Measurements from ENCODE around the gene CSNK1D.
A peak's percentile ranks its signal among the peaks of the same experiment; 100 is the strongest.

CSNK1D gene

DNA sequence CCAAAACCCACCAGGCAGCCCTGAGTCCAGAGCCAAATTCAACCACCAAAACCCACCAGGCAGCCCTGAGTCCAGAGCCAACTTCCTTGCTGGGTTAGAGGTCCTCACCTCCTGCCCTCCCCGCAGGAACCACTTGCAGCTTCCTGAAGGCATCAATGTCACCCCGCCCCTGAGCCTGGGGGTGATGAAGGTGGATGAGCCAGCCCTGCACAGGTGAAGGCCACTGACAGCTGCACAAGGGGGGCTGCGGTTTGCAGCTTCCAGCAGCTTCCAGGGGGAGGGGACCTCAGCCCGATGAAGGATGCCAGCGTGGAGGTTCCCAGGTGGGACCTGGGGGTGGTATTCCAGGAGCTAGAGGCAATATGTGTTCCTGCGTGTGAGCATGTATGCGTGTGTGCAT, 7.6 kb upstream of the CSNK1D start:
- Histone ChIP-seq H3K36me3 (ENCODE audit: control insufficient read depth in 2 of 2, insufficient read depth in 2 of 2, low read length in 2 of 2) (no peaks in the 10 kb centered on the region), H3K4me1 (ENCODE audit: control insufficient read depth in 2 of 2, insufficient read depth in 2 of 2, low read length in 2 of 2) (peaks cover 20 to 27% of the 10 kb centered on the region in 2 donors), H3K27ac (ENCODE audit: low read depth in 2 of 2, low read length in 2 of 2) (no peak overlapping the region), H3K9ac (ENCODE audit: low read depth in 1 of 2, low read length in 2 of 2) (no peak overlapping the region), H3K9me3 (ENCODE audit: control insufficient read depth in 2 of 2, low read length in 2 of 2) (no peaks in the 10 kb centered on the region), H3K27me3 (ENCODE audit: control insufficient read depth in 2 of 2, insufficient read depth in 2 of 2, low read length in 2 of 2) (no peaks in the 10 kb centered on the region), H3K4me3 (ENCODE audit: low read length in 2 of 2) (no peak overlapping the region)

DNA sequence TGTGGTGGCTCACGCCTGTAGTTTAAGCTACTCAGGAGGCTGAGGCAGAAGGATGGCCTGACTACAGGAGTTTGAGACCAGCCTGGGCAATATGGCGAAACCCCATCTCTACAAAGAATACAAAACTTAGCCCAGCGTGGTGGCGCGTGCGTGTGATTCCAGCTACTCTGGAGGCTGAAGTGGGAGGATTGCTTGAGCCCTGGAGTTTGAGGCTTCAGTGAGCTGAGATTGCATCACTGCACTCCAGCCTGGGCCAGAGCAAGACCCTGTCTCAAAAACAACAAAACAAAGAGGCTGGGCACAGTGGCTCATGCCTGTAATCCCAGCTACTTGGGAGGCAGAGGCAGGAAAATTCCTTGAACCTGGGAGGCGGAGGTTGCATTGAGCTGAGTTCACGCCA, 7.0 kb upstream of the CSNK1D start:
- H3K4me3 ChIP-seq (ENCODE audit: low read length in 2 of 2), result no peak overlapping the region
- no peaks in the 10 kb centered on the region for H3K36me3 ChIP-seq (ENCODE audit: control insufficient read depth in 2 of 2, insufficient read depth in 2 of 2, low read length in 2 of 2)
- no peak overlapping the region for H3K9ac ChIP-seq (ENCODE audit: low read depth in 1 of 2, low read length in 2 of 2)
- H3K9me3 ChIP-seq (ENCODE audit: control insufficient read depth in 2 of 2, low read length in 2 of 2), result no peaks in the 10 kb centered on the region
- no peak overlapping the region for H3K27ac ChIP-seq (ENCODE audit: low read depth in 2 of 2, low read length in 2 of 2)
- peaks cover 20 to 27% of the 10 kb centered on the region in 2 donors for H3K4me1 ChIP-seq (ENCODE audit: control insufficient read depth in 2 of 2, insufficient read depth in 2 of 2, low read length in 2 of 2)
- no peaks in the 10 kb centered on the region for H3K27me3 ChIP-seq (ENCODE audit: control insufficient read depth in 2 of 2, insufficient read depth in 2 of 2, low read length in 2 of 2)

DNA sequence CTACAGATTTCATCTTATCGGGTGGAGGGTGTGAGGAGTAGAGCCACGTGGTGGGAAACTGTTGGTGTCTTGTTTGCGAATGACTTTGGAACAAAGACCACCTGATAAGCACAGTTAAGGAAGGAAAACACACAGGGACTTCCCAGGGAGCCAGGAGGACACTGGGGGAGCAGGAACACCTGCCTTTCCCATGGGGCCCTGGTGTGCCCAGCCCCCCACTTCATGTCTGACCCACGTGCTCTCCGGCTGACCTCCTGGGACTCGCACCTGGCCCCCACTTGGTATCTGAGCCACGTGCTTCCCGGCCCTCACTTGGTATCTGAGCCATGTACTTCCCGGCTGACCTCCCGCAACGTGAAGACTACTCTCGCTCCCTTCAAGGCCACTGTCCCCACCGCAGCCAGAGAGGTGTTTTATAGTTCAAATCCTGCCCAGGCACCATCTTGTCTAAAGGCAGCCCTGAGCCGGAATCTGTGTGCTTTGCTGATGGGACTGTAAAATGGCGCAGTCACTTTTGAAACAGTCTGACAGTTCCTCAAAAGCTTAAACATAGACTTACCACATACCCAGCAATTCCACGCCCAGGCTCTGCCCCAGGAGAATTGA, 5.4 kb upstream of the CSNK1D start:
- H3K4me3 ChIP-seq (ENCODE audit: low read length in 2 of 2), result no peak overlapping the region
- no peaks in the 10 kb centered on the region for H3K27me3 ChIP-seq (ENCODE audit: control insufficient read depth in 2 of 2, insufficient read depth in 2 of 2, low read length in 2 of 2)
- no peaks in the 10 kb centered on the region for H3K36me3 ChIP-seq (ENCODE audit: control insufficient read depth in 2 of 2, insufficient read depth in 2 of 2, low read length in 2 of 2)
- peaks cover 24 to 36% of the 10 kb centered on the region in 2 donors for H3K4me1 ChIP-seq (ENCODE audit: control insufficient read depth in 2 of 2, insufficient read depth in 2 of 2, low read length in 2 of 2)
- H3K27ac ChIP-seq (ENCODE audit: low read depth in 2 of 2, low read length in 2 of 2), result no peak overlapping the region
- no peaks in the 10 kb centered on the region for H3K9me3 ChIP-seq (ENCODE audit: control insufficient read depth in 2 of 2, low read length in 2 of 2)
- no peak overlapping the region for H3K9ac ChIP-seq (ENCODE audit: low read depth in 1 of 2, low read length in 2 of 2)

DNA sequence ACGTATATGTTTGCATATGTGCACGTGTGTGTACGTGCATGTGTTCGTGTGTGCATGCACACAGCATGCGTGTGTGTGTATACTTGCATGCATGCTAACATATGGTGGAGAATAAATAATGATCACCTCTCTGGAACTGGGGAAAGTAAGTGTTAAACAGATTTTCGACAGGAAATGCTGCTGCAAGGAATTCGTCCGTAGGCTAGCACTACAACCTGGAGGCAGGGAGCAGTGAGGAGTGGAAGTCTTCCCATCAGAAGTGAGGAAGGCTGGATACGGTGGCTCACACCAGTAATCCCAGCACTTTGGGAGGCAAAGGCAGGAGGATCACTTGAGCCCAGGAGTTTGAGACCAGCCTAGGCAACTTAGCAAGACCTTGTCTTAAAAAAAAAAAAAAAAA, 4.8 kb upstream of the CSNK1D start:
- Histone ChIP-seq H3K36me3 (ENCODE audit: control insufficient read depth in 2 of 2, insufficient read depth in 2 of 2, low read length in 2 of 2) (no peaks in the 10 kb centered on the region), H3K9me3 (ENCODE audit: control insufficient read depth in 2 of 2, low read length in 2 of 2) (no peaks in the 10 kb centered on the region), H3K4me3 (ENCODE audit: low read length in 2 of 2) (no peak overlapping the region), H3K4me1 (ENCODE audit: control insufficient read depth in 2 of 2, insufficient read depth in 2 of 2, low read length in 2 of 2) (peaks cover 26 to 34% of the 10 kb centered on the region in 2 donors), H3K9ac (ENCODE audit: low read depth in 1 of 2, low read length in 2 of 2) (no peak overlapping the region), H3K27ac (ENCODE audit: low read depth in 2 of 2, low read length in 2 of 2) (no peak overlapping the region), H3K27me3 (ENCODE audit: control insufficient read depth in 2 of 2, insufficient read depth in 2 of 2, low read length in 2 of 2) (no peaks in the 10 kb centered on the region)

DNA sequence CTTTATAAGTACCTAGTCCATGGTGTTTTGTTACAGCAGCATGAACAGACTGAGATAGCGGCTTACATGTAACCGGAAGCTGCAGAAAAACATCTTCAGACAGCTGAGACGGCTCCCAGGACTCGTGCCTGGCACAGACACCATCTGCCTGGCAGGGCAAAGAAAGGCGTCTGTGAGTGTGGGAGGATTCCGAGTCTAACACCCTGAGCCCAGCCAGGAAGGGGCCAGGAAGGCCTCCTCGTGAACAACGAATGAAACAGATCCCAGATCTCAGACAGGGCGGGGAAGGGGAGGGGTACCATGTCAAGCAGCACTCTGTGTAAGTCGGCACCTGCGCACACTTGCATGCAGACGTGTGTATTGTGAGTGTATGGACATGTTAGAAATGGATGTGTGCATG, 4.4 kb upstream of the CSNK1D start:
- Histone ChIP-seq H3K36me3 (ENCODE audit: control insufficient read depth in 2 of 2, insufficient read depth in 2 of 2, low read length in 2 of 2) (no peaks in the 10 kb centered on the region), H3K4me1 (ENCODE audit: control insufficient read depth in 2 of 2, insufficient read depth in 2 of 2, low read length in 2 of 2) (peaks cover 22 to 29% of the 10 kb centered on the region in 2 donors), H3K27me3 (ENCODE audit: control insufficient read depth in 2 of 2, insufficient read depth in 2 of 2, low read length in 2 of 2) (no peaks in the 10 kb centered on the region), H3K9me3 (ENCODE audit: control insufficient read depth in 2 of 2, low read length in 2 of 2) (no peaks in the 10 kb centered on the region), H3K4me3 (ENCODE audit: low read length in 2 of 2) (no peak overlapping the region), H3K9ac (ENCODE audit: low read depth in 1 of 2, low read length in 2 of 2) (no peak overlapping the region), H3K27ac (ENCODE audit: low read depth in 2 of 2, low read length in 2 of 2) (no peak overlapping the region)

DNA sequence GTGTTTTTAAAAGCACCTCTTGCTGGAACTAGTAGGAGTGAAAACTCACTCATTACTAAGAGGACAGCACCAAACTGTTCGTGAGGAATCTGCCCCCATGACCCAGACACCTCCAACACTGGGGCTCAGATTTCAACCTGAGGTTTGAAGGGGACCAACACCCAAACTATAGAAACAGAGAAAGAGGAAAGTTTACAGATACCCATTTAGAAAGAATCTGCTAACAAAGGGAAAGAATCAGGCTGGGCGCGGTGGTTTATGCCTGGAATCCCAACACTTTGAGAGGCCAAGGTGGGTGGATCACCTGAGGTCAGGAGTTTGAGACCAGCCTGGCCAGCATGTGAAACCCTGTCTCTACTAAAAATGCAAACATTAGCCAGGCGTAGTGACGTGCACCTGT, 3.4 kb upstream of the CSNK1D start:
- Histone ChIP-seq H3K36me3 (ENCODE audit: control insufficient read depth in 2 of 2, insufficient read depth in 2 of 2, low read length in 2 of 2) (peaks cover under 1% of the 10 kb centered on the region in 2 donors), H3K4me1 (ENCODE audit: control insufficient read depth in 2 of 2, insufficient read depth in 2 of 2, low read length in 2 of 2) (peaks cover 20 to 23% of the 10 kb centered on the region in 2 donors), H3K9ac (ENCODE audit: low read depth in 1 of 2, low read length in 2 of 2) (no peak overlapping the region), H3K27me3 (ENCODE audit: control insufficient read depth in 2 of 2, insufficient read depth in 2 of 2, low read length in 2 of 2) (no peaks in the 10 kb centered on the region), H3K27ac (ENCODE audit: low read depth in 2 of 2, low read length in 2 of 2) (no peak overlapping the region), H3K9me3 (ENCODE audit: control insufficient read depth in 2 of 2, low read length in 2 of 2) (no peaks in the 10 kb centered on the region), H3K4me3 (ENCODE audit: low read length in 2 of 2) (no peak overlapping the region)

DNA sequence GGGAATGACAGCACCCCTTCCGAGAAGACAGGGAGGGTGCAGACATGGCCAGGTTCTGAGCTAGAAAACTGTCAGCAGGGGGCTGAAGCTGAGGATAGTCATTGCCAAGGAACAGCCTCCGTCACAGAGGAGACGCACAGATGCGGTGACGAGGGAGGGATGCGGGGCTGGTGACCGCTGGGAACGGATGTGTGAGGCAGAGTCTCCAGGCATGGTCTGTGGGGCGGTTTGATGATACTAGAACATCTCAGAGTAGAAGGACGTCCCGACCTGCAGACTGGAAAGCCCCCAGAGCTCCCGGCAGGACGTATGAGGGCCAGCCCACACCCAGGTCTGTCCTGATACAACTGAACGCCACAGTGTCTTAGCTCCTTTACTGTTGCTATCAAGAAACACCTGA, 1.8 kb upstream of the CSNK1D start:
- Histone ChIP-seq H3K36me3 (ENCODE audit: control insufficient read depth in 2 of 2, insufficient read depth in 2 of 2, low read length in 2 of 2) (peaks cover 14 to 15% of the 10 kb centered on the region in 2 donors), H3K9ac (ENCODE audit: low read depth in 1 of 2, low read length in 2 of 2) (no peak overlapping the region), H3K27ac (ENCODE audit: low read depth in 2 of 2, low read length in 2 of 2) (no peak overlapping the region), H3K4me1 (ENCODE audit: control insufficient read depth in 2 of 2, insufficient read depth in 2 of 2, low read length in 2 of 2) (peaks cover 29% of the 10 kb centered on the region in 2 donors), H3K9me3 (ENCODE audit: control insufficient read depth in 2 of 2, low read length in 2 of 2) (no peaks in the 10 kb centered on the region), H3K27me3 (ENCODE audit: control insufficient read depth in 2 of 2, insufficient read depth in 2 of 2, low read length in 2 of 2) (no peaks in the 10 kb centered on the region), H3K4me3 (ENCODE audit: low read length in 2 of 2) (no peak overlapping the region)

DNA sequence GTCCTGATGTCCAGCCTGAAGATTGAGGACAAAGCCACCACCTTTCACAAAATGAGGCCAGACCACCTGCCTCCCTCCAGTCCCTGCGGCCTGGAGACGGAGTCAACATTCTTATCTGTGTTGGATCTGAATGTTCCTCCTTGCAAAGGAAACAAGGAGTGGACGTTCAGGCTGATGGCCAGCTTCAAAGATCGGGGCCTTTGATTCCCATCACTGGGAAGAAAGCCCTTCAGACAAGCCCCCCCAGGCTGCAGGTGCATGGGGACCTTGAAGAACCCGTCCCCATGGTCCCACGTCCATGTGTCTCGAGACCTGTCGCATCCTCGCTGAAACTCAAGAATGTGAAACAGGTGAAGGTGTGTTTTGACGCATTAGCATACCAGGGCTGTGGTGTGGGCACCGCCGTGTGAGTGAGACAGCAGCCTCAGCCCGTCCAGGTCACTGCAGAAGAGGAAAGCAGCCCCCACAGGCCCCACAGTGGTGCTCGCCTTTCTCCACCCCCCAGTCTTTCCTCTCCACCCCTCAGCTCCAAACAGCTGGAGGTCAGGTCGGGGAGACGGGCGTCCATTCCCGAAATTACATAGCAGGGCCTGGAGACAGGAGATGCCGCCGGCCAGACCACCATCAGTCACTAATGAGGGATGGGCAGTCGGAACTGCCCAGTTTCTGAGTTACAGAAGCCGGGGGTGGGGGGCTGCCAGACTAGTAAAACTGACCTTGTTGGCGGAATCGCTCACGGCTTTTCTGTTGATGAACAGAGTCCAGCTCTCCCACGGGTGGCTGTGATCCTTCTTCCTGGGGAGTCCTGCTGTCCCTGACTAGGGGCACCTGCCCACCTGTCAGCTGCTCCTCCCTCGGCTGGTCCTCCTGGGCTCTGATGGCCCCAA, 877 bp upstream of the CSNK1D start:
- H3K4me3 ChIP-seq (ENCODE audit: low read length in 2 of 2), result peak overlapping the region; percentile 71 to 89
- H3K36me3 ChIP-seq (ENCODE audit: control insufficient read depth in 2 of 2, insufficient read depth in 2 of 2, low read length in 2 of 2), result peaks cover 15 to 20% of the 10 kb centered on the region in 2 donors
- H3K9ac ChIP-seq (ENCODE audit: low read depth in 1 of 2, low read length in 2 of 2), result peak overlapping the region; percentile 18 to 87
- H3K27me3 ChIP-seq (ENCODE audit: control insufficient read depth in 2 of 2, insufficient read depth in 2 of 2, low read length in 2 of 2), result no peaks in the 10 kb centered on the region
- H3K9me3 ChIP-seq (ENCODE audit: control insufficient read depth in 2 of 2, low read length in 2 of 2), result no peaks in the 10 kb centered on the region
- peaks cover 38 to 39% of the 10 kb centered on the region in 2 donors for H3K4me1 ChIP-seq (ENCODE audit: control insufficient read depth in 2 of 2, insufficient read depth in 2 of 2, low read length in 2 of 2)
- H3K27ac ChIP-seq (ENCODE audit: low read depth in 2 of 2, low read length in 2 of 2), result peak overlapping the region; percentile 95 to 97

DNA sequence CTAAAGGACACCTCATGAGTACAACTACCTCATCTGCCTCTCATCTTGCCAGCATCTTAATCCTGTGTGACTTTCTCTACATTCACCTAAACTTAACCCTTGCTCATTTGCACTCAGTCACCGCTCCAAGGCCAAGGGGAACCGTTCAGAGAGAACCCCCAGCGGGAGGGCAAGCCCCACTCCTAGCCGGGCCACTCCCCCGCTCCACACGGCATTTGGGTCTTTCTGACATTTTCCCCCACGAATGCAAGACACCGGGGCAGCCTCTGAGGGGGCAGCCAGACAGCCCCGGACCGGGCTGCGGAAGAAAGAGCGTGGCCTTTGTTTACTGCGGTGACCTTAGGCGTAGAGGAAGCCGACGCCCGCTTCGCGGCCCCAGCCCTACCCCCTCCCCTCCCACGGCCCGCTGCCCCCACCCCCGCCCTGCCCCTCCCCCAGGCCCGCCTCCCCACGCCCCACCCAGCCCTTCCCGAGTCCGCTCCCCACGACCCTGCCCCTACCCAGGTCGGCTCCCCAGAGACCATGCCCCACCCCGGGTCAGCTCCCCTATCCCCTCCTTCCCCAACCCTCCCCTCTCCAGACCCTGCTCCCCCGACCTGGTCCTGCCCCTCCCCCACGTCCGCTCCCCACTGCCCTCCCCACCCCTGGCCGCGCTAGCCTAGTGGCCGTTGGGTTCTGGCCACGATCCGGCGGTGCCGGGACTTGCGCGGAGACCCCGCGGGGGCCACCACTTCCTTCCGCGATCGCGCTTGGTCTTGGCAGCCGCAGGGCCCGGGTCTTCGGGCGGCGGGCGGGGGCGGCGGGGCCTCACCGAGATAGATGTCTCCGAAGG, 789 bp downstream of the CSNK1D start:
- no peaks in the 10 kb centered on the region for H3K9me3 ChIP-seq (ENCODE audit: control insufficient read depth in 2 of 2, low read length in 2 of 2)
- peak overlapping the region; percentile 95 to 97 for H3K27ac ChIP-seq (ENCODE audit: low read depth in 2 of 2, low read length in 2 of 2)
- H3K4me1 ChIP-seq (ENCODE audit: control insufficient read depth in 2 of 2, insufficient read depth in 2 of 2, low read length in 2 of 2), result peaks cover 55% of the 10 kb centered on the region in 2 donors
- H3K9ac ChIP-seq (ENCODE audit: low read depth in 1 of 2, low read length in 2 of 2), result peak overlapping the region; percentile 87 to 89
- H3K36me3 ChIP-seq (ENCODE audit: control insufficient read depth in 2 of 2, insufficient read depth in 2 of 2, low read length in 2 of 2), result peaks cover 18 to 20% of the 10 kb centered on the region in 2 donors
- no peaks in the 10 kb centered on the region for H3K27me3 ChIP-seq (ENCODE audit: control insufficient read depth in 2 of 2, insufficient read depth in 2 of 2, low read length in 2 of 2)
- H3K4me3 ChIP-seq (ENCODE audit: low read length in 2 of 2), result peak overlapping the region; percentile 82 to 89

DNA sequence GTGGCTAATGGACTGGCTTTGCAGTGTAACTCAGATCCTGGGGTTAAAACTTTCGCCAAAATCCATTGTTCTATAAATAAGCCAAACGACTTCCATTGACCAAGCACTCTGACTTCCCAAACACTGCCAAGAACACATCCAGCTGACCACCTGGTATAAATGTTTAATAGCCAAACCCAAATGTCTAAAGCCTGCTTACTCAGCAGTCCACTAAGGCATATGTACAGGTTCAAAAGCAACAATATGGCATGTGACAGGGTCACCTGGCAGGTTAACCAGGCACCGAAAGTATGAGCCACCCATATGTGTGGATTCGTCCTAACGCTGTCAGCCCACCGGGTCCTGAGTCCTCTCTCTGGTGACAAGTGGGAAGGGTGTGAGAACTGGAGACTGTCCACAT, 2.1 kb downstream of the CSNK1D start:
- no peak overlapping the region for H3K27ac ChIP-seq (ENCODE audit: low read depth in 2 of 2, low read length in 2 of 2)
- peaks cover 65 to 66% of the 10 kb centered on the region in 2 donors for H3K4me1 ChIP-seq (ENCODE audit: control insufficient read depth in 2 of 2, insufficient read depth in 2 of 2, low read length in 2 of 2)
- no peaks in the 10 kb centered on the region for H3K27me3 ChIP-seq (ENCODE audit: control insufficient read depth in 2 of 2, insufficient read depth in 2 of 2, low read length in 2 of 2)
- peak overlapping the region in 1 of 2 donors; percentile 2 for H3K4me3 ChIP-seq (ENCODE audit: low read length in 2 of 2)
- peak overlapping the region in 1 of 2 donors; percentile 30 for H3K9ac ChIP-seq (ENCODE audit: low read depth in 1 of 2, low read length in 2 of 2)
- H3K36me3 ChIP-seq (ENCODE audit: control insufficient read depth in 2 of 2, insufficient read depth in 2 of 2, low read length in 2 of 2), result peaks cover 20 to 22% of the 10 kb centered on the region in 2 donors
- no peaks in the 10 kb centered on the region for H3K9me3 ChIP-seq (ENCODE audit: control insufficient read depth in 2 of 2, low read length in 2 of 2)

Measured in mucosa of rectum (tissue), 2 donors.